GM20000 (cell line): ENCODE data around the gene SHANK1.

Experiments used
- DNase-seq: peaks from one replicate; pipeline ENCODE4 v3.0.0; 2012; ENCODE audit warnings: low spot score
- CTCF ChIP-seq: IDR thresholded peaks from 2 replicates; pipeline ENCODE4 v1.5.1; 2012; ENCODE audit warnings: mild to moderate bottlenecking, control low read depth; ENCODE audit errors: extremely low read depth, missing control alignments

Gene SHANK1

GRCh38 chr19:50739132-50739913 lies 19.7 kb upstream of the SHANK1 start:
- no peak for DNase-seq
- TF ChIP-seq CTCF: no peak

- no peak for DNase-seq
These were observed 16.7 kb upstream of the SHANK1 start for GRCh38 chr19:50736338-50736737.

GRCh38 chr19:50735869-50736268 lies 16.3 kb upstream of the SHANK1 start:
- no peak for DNase-seq

More at GRCh38 chr19:50736338-50736737, 16.7 kb upstream of the SHANK1 start:
- TF ChIP-seq CTCF: no peak

GRCh38 chr19:50729894-50730293 lies 10.3 kb upstream of the SHANK1 start:
- no peak for DNase-seq

More at GRCh38 chr19:50735869-50736268, 16.3 kb upstream of the SHANK1 start:
- no peak for TF ChIP-seq CTCF

GRCh38 chr19:50728084-50728737 lies 8.6 kb upstream of the SHANK1 start:
- no peak for TF ChIP-seq CTCF

More at GRCh38 chr19:50729894-50730293, 10.3 kb upstream of the SHANK1 start:
- no peak for TF ChIP-seq CTCF

GRCh38 chr19:50725911-50726230 lies 6.3 kb upstream of the SHANK1 start:
- TF ChIP-seq CTCF: no peak
- peak; percentile 6 for DNase-seq

More at GRCh38 chr19:50728084-50728737, 8.6 kb upstream of the SHANK1 start:
- DNase-seq: peak; percentile 40

GRCh38 chr19:50725218-50725910 lies 5.8 kb upstream of the SHANK1 start:
- no peak for TF ChIP-seq CTCF
- DNase-seq: peak; percentile 23
